HG03432 (cell line): ENCODE measurements around the gene SIRPA.

Experiments used
- ATAC-seq: cut with Tn5 transposase; IDR thresholded peaks from one replicate; pipeline ENCODE4 v1.9.1; 2021; ENCODE audit warnings: mild to moderate bottlenecking, moderate library complexity; ENCODE audit not compliant: unreplicated experiment

The SIRPA gene

GRCh38 chr20:1887321-1887720 lies 7.9 kb upstream of the SIRPA start:
- ATAC-seq, result no peak

- no peak for ATAC-seq
Observed at GRCh38 chr20:1887756-1888155, 7.5 kb upstream of the SIRPA start.

GRCh38 chr20:1888796-1889463 lies 6.3 kb upstream of the SIRPA start:
- ATAC-seq, result no peak

- ATAC-seq, result no peak
Observed at GRCh38 chr20:1890469-1891262, 4.5 kb upstream of the SIRPA start.

GRCh38 chr20:1891263-1892118 lies 3.7 kb upstream of the SIRPA start:
- no peak for ATAC-seq

GRCh38 chr20:1892119-1892385 lies 3.2 kb upstream of the SIRPA start:
- ATAC-seq, result no peak

- no peak for ATAC-seq
Observed at GRCh38 chr20:1893721-1894470, 1.3 kb upstream of the SIRPA start.

GRCh38 chr20:1894471-1894950 lies 696 bp upstream of the SIRPA start:
- no peak for ATAC-seq

- ATAC-seq, result no peak
Observed at GRCh38 chr20:1895674-1896483, 672 bp downstream of the SIRPA start.

- ATAC-seq, result no peak
Observed at GRCh38 chr20:1896484-1897258, 1.5 kb downstream of the SIRPA start.

- no peak for ATAC-seq
Observed at GRCh38 chr20:1897541-1897940, 2.3 kb downstream of the SIRPA start.

GRCh38 chr20:1897965-1898464 lies 2.8 kb downstream of the SIRPA start:
- ATAC-seq, result peak; percentile 73

GRCh38 chr20:1898482-1899240 lies 3.5 kb downstream of the SIRPA start:
- no peak for ATAC-seq

- no peak for ATAC-seq
Observed at GRCh38 chr20:1899241-1899525, 4.0 kb downstream of the SIRPA start.

GRCh38 chr20:1900321-1900801 lies 5.2 kb downstream of the SIRPA start:
- no peak for ATAC-seq

GRCh38 chr20:1901704-1902103 lies 6.5 kb downstream of the SIRPA start:
- no peak for ATAC-seq

GRCh38 chr20:1902188-1902587 lies 7.0 kb downstream of the SIRPA start:
- no peak for ATAC-seq

GRCh38 chr20:1904135-1904534 lies 8.9 kb downstream of the SIRPA start:
- no peak for ATAC-seq

- no peak for ATAC-seq
Observed at GRCh38 chr20:1905009-1905408, 9.8 kb downstream of the SIRPA start.
